GM12874 (cell line): ENCODE data around the gene S100A3.

Experiments used
- TF ChIP-seq, protein P1 (sequence below): IDR thresholded peaks from 2 replicates; pipeline ENCODE4 v1.5.1; 2011; ENCODE audit warnings: low read depth, mild to moderate bottlenecking, control low read depth, low read length, moderate library complexity; ENCODE audit not compliant: insufficient read depth

The S100A3 gene

GRCh38 chr1:153556348-153556747 lies 7.3 kb upstream of the S100A3 start:
- TF ChIP-seq, protein P1, sequence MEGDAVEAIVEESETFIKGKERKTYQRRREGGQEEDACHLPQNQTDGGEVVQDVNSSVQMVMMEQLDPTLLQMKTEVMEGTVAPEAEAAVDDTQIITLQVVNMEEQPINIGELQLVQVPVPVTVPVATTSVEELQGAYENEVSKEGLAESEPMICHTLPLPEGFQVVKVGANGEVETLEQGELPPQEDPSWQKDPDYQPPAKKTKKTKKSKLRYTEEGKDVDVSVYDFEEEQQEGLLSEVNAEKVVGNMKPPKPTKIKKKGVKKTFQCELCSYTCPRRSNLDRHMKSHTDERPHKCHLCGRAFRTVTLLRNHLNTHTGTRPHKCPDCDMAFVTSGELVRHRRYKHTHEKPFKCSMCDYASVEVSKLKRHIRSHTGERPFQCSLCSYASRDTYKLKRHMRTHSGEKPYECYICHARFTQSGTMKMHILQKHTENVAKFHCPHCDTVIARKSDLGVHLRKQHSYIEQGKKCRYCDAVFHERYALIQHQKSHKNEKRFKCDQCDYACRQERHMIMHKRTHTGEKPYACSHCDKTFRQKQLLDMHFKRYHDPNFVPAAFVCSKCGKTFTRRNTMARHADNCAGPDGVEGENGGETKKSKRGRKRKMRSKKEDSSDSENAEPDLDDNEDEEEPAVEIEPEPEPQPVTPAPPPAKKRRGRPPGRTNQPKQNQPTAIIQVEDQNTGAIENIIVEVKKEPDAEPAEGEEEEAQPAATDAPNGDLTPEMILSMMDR: no peak

DNA sequence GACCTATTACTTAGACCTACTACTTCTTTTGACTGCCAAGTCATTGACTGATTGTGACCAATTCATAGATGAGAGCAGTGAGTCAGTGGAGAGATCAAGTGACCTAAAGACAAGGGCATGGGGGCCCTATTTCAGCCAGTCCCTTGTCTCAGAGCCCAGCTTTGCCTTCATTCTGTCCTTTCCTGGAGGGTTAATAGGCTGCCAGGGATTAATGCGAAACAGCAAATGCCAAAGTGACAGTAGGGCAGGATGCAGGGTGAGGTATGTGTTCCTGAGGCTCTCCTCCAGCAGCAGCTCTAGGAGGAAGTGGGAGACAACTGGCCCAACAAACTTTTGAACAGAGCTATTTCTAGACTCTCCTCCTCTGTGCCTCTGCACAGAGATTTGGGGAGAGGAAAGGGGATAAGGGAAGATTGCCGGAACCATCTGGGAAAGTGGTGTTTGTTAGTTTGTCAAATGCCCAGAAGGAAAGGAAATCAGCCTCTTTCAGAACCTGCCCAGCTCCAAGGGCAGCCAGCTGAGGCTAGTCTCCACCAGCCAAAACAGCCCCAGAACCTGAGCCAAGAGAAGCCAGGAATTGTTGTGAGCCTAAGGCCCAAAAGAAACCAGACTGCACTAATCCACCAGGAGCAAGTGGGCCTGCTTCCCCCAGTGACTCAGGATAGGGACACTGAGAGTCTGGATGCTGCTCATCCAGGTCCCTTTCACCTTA lies 4.9 kb upstream of the S100A3 start:
- TF ChIP-seq, protein P1: no peak

- TF ChIP-seq, protein P1: no peak
These were observed 4.0 kb upstream of the S100A3 start for GRCh38 chr1:153553096-153553495.

DNA sequence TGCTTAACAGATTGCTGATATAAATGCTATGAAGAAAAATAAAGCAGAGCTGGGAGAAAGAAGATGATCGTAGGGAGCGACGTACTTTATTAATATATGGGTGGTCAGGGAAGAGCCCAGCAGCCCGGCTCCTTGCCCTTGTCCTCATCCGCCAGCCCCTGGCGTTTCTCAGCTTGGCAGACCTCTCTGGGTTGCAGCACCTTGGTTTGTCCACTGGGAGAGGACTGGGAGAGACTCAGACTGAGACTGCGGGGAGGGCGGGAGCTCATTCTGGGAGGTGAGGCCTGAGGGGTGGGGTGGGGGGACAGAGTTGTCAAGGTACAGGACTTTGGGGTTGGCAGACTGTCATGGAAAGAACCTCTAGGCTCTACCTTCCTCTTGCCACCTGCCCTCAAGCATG lies 3.3 kb upstream of the S100A3 start:
- TF ChIP-seq, protein P1: no peak

- TF ChIP-seq, protein P1: no peak
These were observed 1.9 kb upstream of the S100A3 start for GRCh38 chr1:153550827-153551500.

DNA sequence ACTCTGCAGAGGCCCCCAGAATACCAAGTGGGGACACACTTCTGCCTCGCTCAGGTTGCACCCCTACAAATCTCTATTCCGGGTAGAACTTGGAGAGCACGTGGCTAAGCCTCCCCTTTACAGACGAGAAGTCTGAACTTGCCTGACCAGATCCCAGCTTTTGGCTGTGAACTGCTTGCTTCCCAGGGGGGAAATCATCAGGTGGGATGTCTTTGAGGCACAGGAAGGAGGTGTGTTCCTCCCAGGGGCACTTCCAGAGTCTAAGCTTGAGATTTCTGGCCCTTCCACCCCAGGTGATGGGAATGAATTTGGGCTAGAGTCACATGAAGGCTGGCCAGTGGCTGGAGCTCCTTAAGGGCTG lies 1.3 kb upstream of the S100A3 start:
- TF ChIP-seq, protein P1: no peak

GRCh38 chr1:153549741-153550397 lies 811 bp upstream of the S100A3 start:
- TF ChIP-seq, protein P1: no peak
